ENCODE measurements around the gene ACTMAP.
"Not testable (repeated sequence)": the region's sequence is repeated elsewhere in the genome, so short reads cannot be mapped to it uniquely, and the experiment has no call there.

DNA sequence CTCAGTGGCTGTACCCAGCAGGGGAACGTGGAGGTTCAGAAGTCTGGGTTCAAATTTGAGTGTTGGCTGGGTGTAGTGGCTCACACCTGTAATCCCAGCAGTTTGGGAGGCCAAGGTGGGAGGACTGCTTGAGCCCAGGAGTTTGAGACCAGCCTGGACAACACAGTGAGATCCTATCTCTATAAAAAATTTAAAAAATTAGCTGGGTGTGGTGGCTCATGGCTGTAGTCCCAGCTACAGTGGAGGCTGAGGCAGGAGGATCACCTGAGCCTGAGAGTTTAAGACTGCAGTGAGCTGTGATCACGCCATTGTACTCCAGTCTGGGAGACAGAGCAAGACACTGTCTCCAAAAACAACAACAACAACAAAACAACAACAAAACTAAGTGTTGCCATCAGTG is 33.9 kb upstream of the ACTMAP start:
- TF ChIP-seq, protein P1, sequence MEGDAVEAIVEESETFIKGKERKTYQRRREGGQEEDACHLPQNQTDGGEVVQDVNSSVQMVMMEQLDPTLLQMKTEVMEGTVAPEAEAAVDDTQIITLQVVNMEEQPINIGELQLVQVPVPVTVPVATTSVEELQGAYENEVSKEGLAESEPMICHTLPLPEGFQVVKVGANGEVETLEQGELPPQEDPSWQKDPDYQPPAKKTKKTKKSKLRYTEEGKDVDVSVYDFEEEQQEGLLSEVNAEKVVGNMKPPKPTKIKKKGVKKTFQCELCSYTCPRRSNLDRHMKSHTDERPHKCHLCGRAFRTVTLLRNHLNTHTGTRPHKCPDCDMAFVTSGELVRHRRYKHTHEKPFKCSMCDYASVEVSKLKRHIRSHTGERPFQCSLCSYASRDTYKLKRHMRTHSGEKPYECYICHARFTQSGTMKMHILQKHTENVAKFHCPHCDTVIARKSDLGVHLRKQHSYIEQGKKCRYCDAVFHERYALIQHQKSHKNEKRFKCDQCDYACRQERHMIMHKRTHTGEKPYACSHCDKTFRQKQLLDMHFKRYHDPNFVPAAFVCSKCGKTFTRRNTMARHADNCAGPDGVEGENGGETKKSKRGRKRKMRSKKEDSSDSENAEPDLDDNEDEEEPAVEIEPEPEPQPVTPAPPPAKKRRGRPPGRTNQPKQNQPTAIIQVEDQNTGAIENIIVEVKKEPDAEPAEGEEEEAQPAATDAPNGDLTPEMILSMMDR (IDR thresholded peaks at IDR 0.05), result not testable (repeated sequence)
- TF ChIP-seq POLR2A (IDR thresholded peaks at IDR 0.05), result not testable (repeated sequence)

Data from adrenal gland (tissue), 5 donors.